GM20431 (cell line): ENCODE data around the gene ACOXL.

Experiments used
- in situ Hi-C: fragments of 300-500 bp; cut with MseI, MboI; formaldehyde crosslinking; loops from one replicate; pipeline ENCODE4 v1.15.0; 2020; ENCODE audit warnings: low sequenced_read_pairs; ENCODE audit not compliant: unreplicated experiment

The ACOXL gene

DNA sequence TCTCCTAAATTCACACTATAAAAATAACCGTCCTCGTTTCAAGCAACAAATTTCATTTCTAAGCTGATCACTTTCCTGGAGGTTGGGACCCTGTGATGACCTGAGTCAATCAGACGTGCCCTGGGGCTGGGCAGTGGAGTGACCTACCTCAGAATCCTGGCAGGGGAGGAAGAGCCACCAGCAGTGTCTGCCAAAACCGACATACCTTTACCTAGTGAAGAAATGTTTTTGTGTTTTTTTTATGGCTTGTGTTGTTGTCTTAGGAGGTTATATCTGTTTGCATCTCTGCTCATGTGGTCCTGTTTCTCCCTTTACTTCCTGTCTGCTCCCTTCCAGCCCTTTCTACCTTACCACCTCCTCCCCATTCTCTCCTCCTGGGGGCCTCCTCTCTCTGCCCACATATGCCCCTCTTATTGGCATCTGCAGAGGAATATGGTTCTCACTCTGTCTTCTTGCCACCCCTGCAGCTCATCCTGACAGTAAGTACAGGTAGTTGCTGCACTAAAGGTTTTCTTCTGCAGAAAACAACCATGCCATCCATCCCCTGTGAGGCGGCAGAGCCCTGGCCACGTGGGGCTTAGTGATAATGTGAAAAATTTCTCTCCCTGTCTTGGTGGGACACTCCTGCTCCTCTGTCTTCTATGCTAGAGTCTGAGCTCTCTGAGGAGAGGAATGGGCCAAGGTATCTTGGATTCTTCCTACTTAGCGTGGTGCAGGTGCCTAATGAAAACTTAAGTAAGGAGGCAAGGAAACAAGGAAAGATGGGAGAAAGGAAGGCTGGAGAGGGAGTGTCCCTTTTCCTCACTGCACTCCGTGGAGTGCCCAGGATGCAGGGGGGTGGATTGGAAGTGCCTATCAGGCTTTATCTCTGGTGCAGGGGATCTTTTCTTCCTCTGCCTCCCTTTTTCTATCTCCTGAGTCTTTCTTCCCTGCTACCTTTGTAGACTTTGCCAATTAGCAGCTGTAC is 15.4 kb downstream of the ACOXL start:
- in situ Hi-C loops = no loop called here

DNA sequence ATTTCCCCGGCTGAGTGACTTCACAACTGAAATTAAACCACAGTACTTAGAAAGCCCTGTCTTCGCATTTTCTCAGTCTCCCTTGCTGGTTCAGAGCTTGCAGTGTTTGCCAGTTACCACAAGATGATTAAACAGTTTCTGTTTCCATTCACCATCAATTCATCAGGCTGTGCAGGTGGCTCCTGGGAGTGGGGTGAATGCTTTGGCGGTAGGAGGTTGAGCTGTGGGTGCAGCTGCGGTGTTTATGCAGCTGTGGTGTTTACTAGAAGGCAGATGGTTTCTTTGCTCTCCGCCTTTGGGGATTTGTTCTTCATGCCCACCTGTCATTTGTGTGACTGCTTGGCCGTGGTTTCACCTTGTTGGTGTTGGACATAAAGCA is 16.1 kb downstream of the ACOXL start:
- in situ Hi-C loops = no loop called here

DNA sequence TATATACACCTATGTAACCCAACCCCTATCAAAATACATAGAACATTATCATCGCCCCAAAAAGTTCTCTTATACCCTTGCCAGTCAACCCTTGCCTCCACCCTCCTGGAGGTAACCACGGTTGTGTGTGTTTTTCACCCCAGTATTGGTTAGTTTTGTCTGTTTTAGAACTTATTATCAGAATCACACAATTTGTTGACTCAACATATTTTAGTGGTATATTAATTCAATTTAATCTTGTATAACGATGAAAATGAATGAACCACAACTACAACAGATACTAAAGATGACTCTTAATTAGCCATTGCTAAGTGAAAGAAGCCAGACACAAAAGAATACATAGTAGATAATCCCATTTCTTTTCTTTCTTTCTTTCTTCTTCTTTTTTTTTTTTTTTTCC is 19.3 kb downstream of the ACOXL start:
- in situ Hi-C loops = no loop called here

- in situ Hi-C loops = no loop called here
These were observed 20.5 kb downstream of the ACOXL start for GRCh38 chr2:110752871-110753270.

GRCh38 chr2:110755491-110756078 is 23.2 kb downstream of the ACOXL start:
- in situ Hi-C loops = no loop called here

GRCh38 chr2:110759411-110759810 is 27.0 kb downstream of the ACOXL start:
- in situ Hi-C loops = no loop called here

DNA sequence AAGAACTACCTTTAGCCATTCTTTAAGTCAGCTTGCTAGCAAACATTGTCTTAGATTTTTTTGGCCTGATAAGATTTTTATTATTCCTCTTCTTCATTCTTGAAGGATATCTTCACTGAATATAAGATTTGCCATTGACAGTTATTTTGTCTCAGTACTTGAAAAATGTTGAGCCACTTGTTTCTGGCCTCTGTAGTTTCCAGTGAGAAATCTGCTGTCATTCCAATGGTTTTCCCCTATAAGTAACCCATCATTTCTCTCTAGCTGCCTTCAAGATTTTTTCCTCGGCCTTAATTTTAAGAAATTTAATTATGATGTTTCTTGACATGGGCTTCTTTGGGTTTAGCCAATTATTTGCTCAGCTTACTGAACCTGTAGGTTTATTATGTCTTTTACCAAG is 32.6 kb downstream of the ACOXL start:
- in situ Hi-C loops = no loop called here

GRCh38 chr2:110766291-110766690 is 33.9 kb downstream of the ACOXL start:
- in situ Hi-C loops = no loop called here

- in situ Hi-C loops = no loop called here
These were observed 36.2 kb downstream of the ACOXL start for GRCh38 chr2:110768591-110768990.

DNA sequence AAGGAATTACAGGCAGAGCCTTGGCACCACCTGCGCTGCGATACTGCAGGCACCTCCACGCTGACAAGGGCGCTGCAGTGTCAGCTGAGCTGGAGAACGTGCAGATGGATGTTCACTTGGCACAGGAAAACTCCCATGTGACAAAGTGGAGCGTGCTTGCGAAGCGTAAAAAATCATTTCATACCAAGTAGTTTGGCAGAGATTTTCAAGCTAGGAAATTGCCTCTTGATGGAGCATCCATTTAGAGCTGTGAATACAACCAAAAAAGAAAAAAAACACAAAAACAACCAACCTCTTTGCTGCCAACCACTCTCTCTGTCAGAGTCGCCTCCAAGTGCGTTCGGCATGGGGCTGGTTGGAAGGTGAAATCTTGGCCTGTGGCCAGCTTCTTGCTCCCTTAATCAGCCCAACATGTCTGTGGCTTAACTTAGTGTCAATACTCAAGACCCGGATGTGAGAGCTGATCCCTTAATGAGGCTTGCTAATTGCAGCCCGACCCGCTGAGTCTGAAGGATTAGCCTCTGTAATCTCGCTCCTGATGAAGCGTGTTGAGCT is 38.1 kb downstream of the ACOXL start:
- in situ Hi-C loops = no loop called here

DNA sequence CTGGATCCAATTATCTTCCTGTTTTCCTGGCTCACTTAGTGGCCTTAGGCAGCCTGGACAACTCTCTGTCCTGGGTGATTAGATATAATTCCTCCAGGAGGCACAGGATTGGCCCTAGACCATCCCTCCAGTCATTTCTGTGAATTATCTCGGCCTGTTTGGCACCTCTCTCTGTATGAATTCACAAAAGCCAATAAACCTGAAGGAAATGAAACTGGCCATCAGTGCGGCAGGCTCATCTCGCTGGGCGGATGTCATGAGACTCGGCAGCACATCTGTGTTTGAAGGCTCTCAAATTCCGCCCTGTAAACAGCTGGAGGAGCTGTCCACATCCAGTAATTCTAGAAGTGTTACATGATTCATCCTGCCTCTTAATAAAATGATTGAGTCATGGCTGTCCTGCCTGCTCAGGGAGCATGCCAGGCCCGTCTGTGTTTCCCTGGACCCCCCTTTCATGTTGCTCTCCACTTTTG is 38.6 kb downstream of the ACOXL start:
- in situ Hi-C loops = no loop called here

DNA sequence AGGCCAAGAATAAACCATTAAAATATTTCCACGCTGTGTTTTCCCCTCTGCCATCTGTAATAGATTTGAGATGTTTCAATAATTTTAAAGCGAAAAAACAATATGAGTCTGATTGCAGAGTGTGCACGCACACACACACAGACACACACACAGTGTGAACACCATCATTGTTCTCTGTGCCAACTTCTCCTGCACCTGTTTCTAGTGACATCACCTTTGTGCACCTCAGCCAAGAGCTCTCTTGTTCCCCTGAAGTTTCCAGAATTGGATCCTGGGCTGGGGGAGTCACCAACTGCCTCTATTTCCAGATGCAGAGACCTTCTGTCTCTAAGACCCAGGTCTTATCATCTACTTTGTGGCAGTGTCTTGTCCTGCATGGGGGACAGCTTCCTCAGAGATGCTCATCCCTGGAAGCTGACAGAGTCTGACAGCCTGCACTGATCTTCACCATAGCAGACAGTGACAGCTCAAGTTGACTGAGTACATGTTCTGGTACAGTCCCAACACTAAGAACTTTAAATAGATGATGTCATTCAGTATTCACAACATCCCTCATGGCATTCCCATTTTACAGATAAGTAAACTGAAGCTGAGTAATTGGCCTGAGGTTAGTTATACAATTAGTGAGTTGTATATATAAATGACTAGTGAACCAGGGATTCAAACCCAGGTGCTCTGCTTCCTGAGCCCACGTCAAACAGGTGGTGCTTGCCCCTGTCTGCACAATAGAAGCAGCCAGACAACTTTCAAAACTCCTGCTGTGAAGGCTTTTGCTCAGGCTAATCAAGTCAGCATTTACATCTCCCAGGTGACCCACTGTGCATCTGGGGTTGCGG is 39.4 kb downstream of the ACOXL start:
- in situ Hi-C loops = no loop called here

DNA sequence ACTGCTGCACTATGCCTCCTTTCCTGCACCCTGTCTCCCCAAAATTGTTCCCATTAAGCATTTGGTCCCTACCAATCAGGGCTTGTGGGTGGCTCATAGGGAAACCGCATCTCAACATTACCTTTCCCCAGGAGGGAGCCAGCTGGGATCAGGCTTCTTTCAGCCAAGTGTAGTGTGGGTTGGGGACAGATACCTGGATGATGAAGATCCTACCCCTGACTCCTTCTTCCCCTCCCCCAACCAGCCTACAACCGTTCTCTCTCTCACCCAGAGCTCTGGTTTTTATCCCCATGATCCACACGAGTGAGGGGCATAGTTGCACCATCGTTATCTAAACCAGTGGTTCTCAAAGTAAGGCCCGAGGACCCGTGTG is 40.0 kb downstream of the ACOXL start:
- in situ Hi-C loops = no loop called here

GRCh38 chr2:110773401-110773921 is 41.1 kb downstream of the ACOXL start:
- in situ Hi-C loops = no loop called here

- in situ Hi-C loops = no loop called here
These were observed 42.3 kb downstream of the ACOXL start for GRCh38 chr2:110774701-110775100.

DNA sequence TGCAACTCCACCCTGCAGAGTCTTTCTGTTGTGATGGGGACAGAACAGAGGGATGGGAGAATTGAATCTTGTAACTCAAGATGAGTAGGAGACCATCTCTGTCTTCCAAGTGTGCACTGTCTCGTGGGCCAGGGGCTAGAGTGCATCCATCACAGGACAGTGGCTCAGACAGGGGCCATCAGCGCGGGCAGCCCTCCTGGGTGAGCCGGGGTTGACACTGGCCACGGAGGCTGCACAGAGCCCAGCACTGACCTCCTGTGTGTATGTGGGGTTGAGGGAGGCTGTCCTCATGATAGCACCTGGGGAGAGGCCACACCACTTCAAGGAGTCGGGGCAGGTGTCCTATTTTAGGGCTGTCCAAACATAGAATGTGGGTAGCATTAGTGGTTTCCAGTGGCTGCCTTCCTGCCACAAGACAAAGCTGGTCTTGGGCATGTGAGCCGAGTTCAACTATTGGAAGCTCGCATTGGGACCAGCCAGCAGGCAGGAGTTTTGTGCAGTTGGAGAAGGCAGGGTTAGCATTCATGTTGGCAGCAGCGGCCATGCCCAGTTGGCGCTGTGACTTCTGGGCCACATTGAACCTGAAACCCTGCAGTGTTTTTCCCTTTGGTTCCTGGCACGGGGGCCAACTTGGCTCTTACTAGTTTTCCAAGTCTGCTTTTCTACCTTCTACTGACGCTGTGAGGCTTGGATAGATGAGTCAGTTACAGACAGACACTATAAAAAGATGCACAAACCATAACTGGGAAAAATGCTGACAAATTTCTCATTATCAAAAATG is 45.3 kb downstream of the ACOXL start:
- in situ Hi-C loops = no loop called here

DNA sequence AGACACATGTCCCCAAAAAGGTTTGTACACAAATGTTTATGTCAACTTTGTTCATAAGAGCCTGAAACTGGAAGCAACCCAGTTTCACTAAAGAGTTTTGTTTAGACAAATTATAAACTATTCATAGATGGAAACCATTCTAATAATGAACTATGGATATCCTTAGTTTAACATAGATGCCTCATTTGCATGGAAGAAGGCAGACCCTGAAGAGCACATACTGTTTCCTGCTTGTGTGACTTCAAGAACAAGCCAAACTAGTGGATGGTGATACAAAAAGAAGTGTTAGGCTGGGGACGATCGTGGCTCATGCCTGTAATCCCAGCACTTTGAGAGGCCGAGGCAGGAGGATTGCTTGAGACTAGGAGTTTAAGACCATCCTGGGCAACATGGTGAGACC is 48.1 kb downstream of the ACOXL start:
- in situ Hi-C loops = no loop called here

GRCh38 chr2:110783196-110783873 is 51.0 kb downstream of the ACOXL start:
- in situ Hi-C loops = no loop called here
